H1 (cell line): ENCODE results near the gene ZNF24. TPM values are rescaled to one million over a fixed set of nuclear protein-coding genes. Genes with fewer than 3 reads are reported as not detected.

Experiments used
- CTCF ChIA-PET: fragments of 300-600 bp; sonication (Branson Sonifier 250); formaldehyde crosslinking; loops from one replicate; lab custom pipeline; 2021; ENCODE audit not compliant: partially characterized antibody; lab: Charles Lee
- POLR2A ChIA-PET: fragments of 300-600 bp; sonication (Branson Sonifier 250); formaldehyde crosslinking; loops from one replicate; lab custom pipeline; 2021; ENCODE audit warnings: inconsistent platforms; ENCODE audit not compliant: partially characterized antibody; lab: Charles Lee
- DNase-seq, 2 experiments: peaks; one replicate each; pipeline versions ENCODE4 v3.0.0 to v3.0.0-alpha.2; 2010 to 2022; ENCODE audit warnings: low spot score in 2 of 2, low read depth in 1 of 2, mixed read lengths in 1 of 2
- FAIRE-seq: peaks from 2 replicates; lab custom pipeline; 2011; peaks lifted over from hg19 to GRCh38; lab: Jason Lieb, UNC
- H2AFZ ChIP-seq: 2 replicates; pipeline ENCODE4 v1.8.1; 2012; ENCODE audit warnings: low read length, inconsistent platforms
- H2AK5ac ChIP-seq: 2 replicates; pipeline ENCODE4 v1.6.1; 2013; ENCODE audit warnings: low read depth, low read length
- H2BK120ac ChIP-seq: replicated peaks from 2 replicates; pipeline ENCODE3; 2013; ENCODE audit warnings: low read depth, low read length, inconsistent platforms
- H2BK12ac ChIP-seq: 2 replicates; pipeline ENCODE4 v1.6.1; 2013; ENCODE audit warnings: low read depth, low read length
- H2BK15ac ChIP-seq: 2 replicates; pipeline ENCODE4 v1.6.1; 2013; ENCODE audit warnings: low read length
- H2BK20ac ChIP-seq: 2 replicates; pipeline ENCODE4 v1.6.1; 2013; ENCODE audit warnings: low read length
- H2BK5ac ChIP-seq: 2 replicates; pipeline ENCODE4 v1.6.1; 2013; ENCODE audit warnings: low read depth, low read length
- H3K14ac ChIP-seq: 2 replicates; pipeline ENCODE4 v1.6.1; 2013; ENCODE audit warnings: inconsistent platforms; ENCODE audit not compliant: insufficient read length
- H3K18ac ChIP-seq: 2 replicates; pipeline ENCODE4 v1.6.1; 2013; ENCODE audit warnings: low read length; ENCODE audit errors: extremely low read depth
- H3K23ac ChIP-seq: 2 replicates; pipeline ENCODE4 v1.6.1; 2013; ENCODE audit warnings: inconsistent platforms; ENCODE audit not compliant: insufficient read length
- H3K23me2 ChIP-seq: 2 replicates; pipeline ENCODE4 v1.6.1; 2013; ENCODE audit warnings: low read depth, low read length
- H3K27ac ChIP-seq: 2 replicates; pipeline ENCODE4 v1.6.1; 2011; ENCODE audit warnings: low read depth, low read length, inconsistent platforms
- H3K27me3 ChIP-seq, 4 experiments: replicated peaks in 1 of 4; 1 replicate in 1 of 4; 2 replicates in 3 of 4; pipeline versions ENCODE4 v1.6.1 to v1.8.1; 2011 to 2013; ENCODE audit warnings: low read length in 3 of 4, mild to moderate bottlenecking in 3 of 4, inconsistent platforms in 2 of 4, mixed read lengths in 2 of 4, moderate library complexity in 1 of 4; ENCODE audit not compliant: control insufficient read depth in 3 of 4, insufficient read depth in 3 of 4; ENCODE audit errors: extremely low read depth in 1 of 4
- H3K36me3 ChIP-seq, 4 experiments: 2 replicates each; pipeline versions ENCODE4 v1.6.1 to v1.8.1; 2011 to 2013; ENCODE audit warnings: mild to moderate bottlenecking in 4 of 4, low read length in 3 of 4, moderate library complexity in 2 of 4, control low read depth in 1 of 4, inconsistent platforms in 1 of 4; ENCODE audit not compliant: insufficient read depth in 4 of 4, control insufficient read depth in 2 of 4
- H3K4ac ChIP-seq: replicated peaks from 2 replicates; pipeline ENCODE3; 2013; ENCODE audit warnings: low read length, low read depth, mixed read lengths, inconsistent platforms; ENCODE audit not compliant: insufficient read length
- H3K4me1 ChIP-seq, 4 experiments: replicated peaks in 1 of 4; 1 replicate in 1 of 4; 2 replicates in 3 of 4; pipeline versions ENCODE4 v1.6.1 to v1.8.1; 2011 to 2013; ENCODE audit warnings: low read length in 3 of 4, inconsistent platforms in 2 of 4, mixed read lengths in 1 of 4; ENCODE audit not compliant: insufficient read depth in 4 of 4, control insufficient read depth in 3 of 4
- H3K4me2 ChIP-seq, 2 experiments: 2 replicates each; pipeline versions ENCODE4 v1.6.1 to v1.8.1; 2011 to 2013; ENCODE audit warnings: low read depth in 2 of 2, low read length in 2 of 2, control low read depth in 1 of 2, inconsistent platforms in 1 of 2, mild to moderate bottlenecking in 1 of 2; ENCODE audit not compliant: insufficient read depth in 1 of 2
- H3K4me3 ChIP-seq, 4 experiments: fragments of 200-600, 300-600 bp in 1 of 4; sonication (generic), shearing (Covaris generic), sonication (Bioruptor Twin) in 1 of 4; 2 replicates each; pipeline versions ENCODE4 v1.5.1 to v1.8.1; 2011 to 2016; ENCODE audit warnings: low read length in 4 of 4, low read depth in 3 of 4, control low read depth in 2 of 4, inconsistent platforms in 2 of 4, mild to moderate bottlenecking in 2 of 4, mixed read lengths in 1 of 4, moderate library complexity in 1 of 4; ENCODE audit not compliant: insufficient read depth in 2 of 4; ENCODE audit errors: extremely low read depth in 1 of 4
- H3K56ac ChIP-seq: replicated peaks from 2 replicates; pipeline ENCODE3; 2013; ENCODE audit warnings: low read depth, mild to moderate bottlenecking, mixed read lengths, low read length, inconsistent platforms; ENCODE audit not compliant: insufficient read length
- H3K79me1 ChIP-seq: 2 replicates; pipeline ENCODE4 v1.6.1; 2013; ENCODE audit warnings: low read depth, low read length, control low read depth
- H3K79me2 ChIP-seq, 2 experiments: 2 replicates each; pipeline versions ENCODE4 v1.6.1 to v1.8.1; 2012 to 2013; ENCODE audit warnings: low read length in 2 of 2, mild to moderate bottlenecking in 2 of 2, inconsistent platforms in 1 of 2; ENCODE audit not compliant: insufficient read depth in 2 of 2, control insufficient read depth in 1 of 2
- H3K9ac ChIP-seq, 4 experiments: replicated peaks in 1 of 4; 1 replicate in 1 of 4; 2 replicates in 3 of 4; pipeline versions ENCODE4 v1.6.1 to v1.8.1; 2011 to 2013; ENCODE audit warnings: low read depth in 3 of 4, low read length in 3 of 4, control low read depth in 2 of 4, mild to moderate bottlenecking in 2 of 4, moderate library complexity in 2 of 4, inconsistent platforms in 1 of 4; ENCODE audit errors: extremely low read depth in 1 of 4
- H3K9me3 ChIP-seq, 2 experiments: 2 replicates each; pipeline versions ENCODE4 v1.6.1 to v1.8.1; 2012 to 2013; ENCODE audit warnings: mild to moderate bottlenecking in 2 of 2, moderate library complexity in 2 of 2, control low read depth in 1 of 2, inconsistent platforms in 1 of 2, low read depth in 1 of 2, low read length in 1 of 2, mixed read lengths in 1 of 2; ENCODE audit not compliant: insufficient read depth in 2 of 2
- H4K20me1 ChIP-seq, 2 experiments: replicated peaks in 1 of 2; 2 replicates each; pipeline versions ENCODE3 to v1.8.1; 2011 to 2013; ENCODE audit warnings: inconsistent platforms in 2 of 2, low read length in 2 of 2, mild to moderate bottlenecking in 1 of 2; ENCODE audit not compliant: insufficient read depth in 2 of 2, control insufficient read depth in 1 of 2
- H4K5ac ChIP-seq: 2 replicates; pipeline ENCODE4 v1.6.1; 2013; ENCODE audit warnings: low read length, low read depth, mixed read lengths, inconsistent platforms; ENCODE audit not compliant: insufficient read length
- H4K8ac ChIP-seq: 2 replicates; pipeline ENCODE4 v1.8.0; 2013; ENCODE audit warnings: mild to moderate bottlenecking, moderate library complexity, low read length, inconsistent platforms; ENCODE audit not compliant: insufficient read depth; ENCODE audit errors: extremely low read depth
- H4K91ac ChIP-seq: replicated peaks from 2 replicates; pipeline ENCODE3; 2013; ENCODE audit warnings: low read length, mixed read lengths, inconsistent platforms; ENCODE audit not compliant: insufficient read length
- ATF2 ChIP-seq: IDR thresholded peaks from 2 replicates; pipeline ENCODE4 v1.6.1; 2012; ENCODE audit warnings: low read length, inconsistent platforms
- BACH1 ChIP-seq: IDR thresholded peaks from 2 replicates; pipeline ENCODE4 v1.6.1; 2012; ENCODE audit warnings: low read length, improper control_type of control experiment
- CBX5 ChIP-seq: fragments of 300-800, 300-1000 bp; sonication (generic); IDR thresholded peaks from 2 replicates; pipeline ENCODE4 v1.7.1; 2016; ENCODE audit warnings: antibody characterized with exemption, low read length, low read depth
- FOSL1 ChIP-seq: IDR thresholded peaks from 2 replicates; pipeline ENCODE4 v1.6.1; 2011; ENCODE audit warnings: mild to moderate bottlenecking, low read depth, low read length, moderate library complexity; ENCODE audit not compliant: insufficient read depth
- PHF8 ChIP-seq: fragments of 200-600 bp; sonication (generic); conservative IDR thresholded peaks from 2 replicates; pipeline ENCODE4 v1.7.1; 2012; ENCODE audit warnings: low read depth, mild to moderate bottlenecking, inconsistent platforms, low read length, moderate library complexity
- RAD21 ChIP-seq, 2 experiments: IDR thresholded peaks in 1 of 2; conservative IDR thresholded peaks in 1 of 2; 2 replicates each; pipeline ENCODE4 v1.6.1; 2011; ENCODE audit warnings: low read depth in 2 of 2, low read length in 2 of 2, improper control_type of control experiment in 1 of 2, inconsistent platforms in 1 of 2, mild to moderate bottlenecking in 1 of 2, moderate library complexity in 1 of 2
- SIRT6 ChIP-seq: IDR thresholded peaks from one replicate; pipeline ENCODE4 v1.7.1; 2012; ENCODE audit warnings: low read length, inconsistent platforms
- SUZ12 ChIP-seq: fragments of 200-600 bp; sonication (generic); IDR thresholded peaks from 2 replicates; pipeline ENCODE4 v1.6.1; 2012; ENCODE audit warnings: mild to moderate bottlenecking, inconsistent platforms, low read length, moderate library complexity, mixed read lengths
- TBP ChIP-seq: IDR thresholded peaks from 2 replicates; pipeline ENCODE4 v1.6.1; 2011; ENCODE audit warnings: low read depth, low read length, improper control_type of control experiment
- TEAD4 ChIP-seq: IDR thresholded peaks from 2 replicates; pipeline ENCODE4 v1.6.1; 2012; ENCODE audit warnings: low read depth, low read length, inconsistent platforms, mixed read lengths
- WGBS, 2 experiments: shearing (Covaris generic) in 1 of 2; methylation state at CpG; one replicate each; pipeline versions ENCODE4 v1.1.6 to v1.1.7; 2013 to 2015; ENCODE audit warnings: low lambda C conversion rate in 2 of 2, mixed read lengths in 2 of 2, inconsistent platforms in 1 of 2, low coverage in 1 of 2, missing lambda C conversion rate in 1 of 2; ENCODE audit not compliant: insufficient replicate concordance in 2 of 2, insufficient coverage in 1 of 2, insufficient read length in 1 of 2; ENCODE audit errors: extremely low coverage in 1 of 2, missing lambda C conversion rate in 1 of 2; 5-methylcytosine and 5-hydroxymethylcytosine counted together
- polyA plus RNA-seq, 7 experiments: library from polyadenylated mRNA; depleted of rRNA in 3 of 7; stranded (reverse) in 5 of 7; unstranded in 2 of 7; fragments of >200 nt in 5 of 7; fragments of 200-250 nt in 2 of 7; gene quantifications; 1 replicate in 5 of 7; 2 replicates in 1 of 7; 4 replicates in 1 of 7; pipeline versions ENCODE4 v1.2.1 to v1.2.3, GENCODE V29; 2011 to 2013; ENCODE audit warnings: missing spikeins in 2 of 7, mixed read lengths in 2 of 7
- total RNA-seq: library from RNA; stranded (reverse); fragmentation: NEBNext Ultra II Directional; extraction: Animal tissue kit (Norgen Biotek cat#: 25700); gene quantifications from 2 replicates; pipeline ENCODE4 v1.2.1, GENCODE V29; 2021
- TF ChIP-seq, protein P1 (sequence below): IDR thresholded peaks from 2 replicates; pipeline ENCODE4 v1.6.1; 2011; ENCODE audit warnings: low read depth, mild to moderate bottlenecking, low read length; ENCODE audit not compliant: insufficient read depth

Gene ZNF24
- total and polyA plus RNA-seq, 2 of the 8 experiments (the other 6 are each of a cell fraction or from before 2014, with no cell fraction given), result 12.5 to 56.9 TPM

DNA sequence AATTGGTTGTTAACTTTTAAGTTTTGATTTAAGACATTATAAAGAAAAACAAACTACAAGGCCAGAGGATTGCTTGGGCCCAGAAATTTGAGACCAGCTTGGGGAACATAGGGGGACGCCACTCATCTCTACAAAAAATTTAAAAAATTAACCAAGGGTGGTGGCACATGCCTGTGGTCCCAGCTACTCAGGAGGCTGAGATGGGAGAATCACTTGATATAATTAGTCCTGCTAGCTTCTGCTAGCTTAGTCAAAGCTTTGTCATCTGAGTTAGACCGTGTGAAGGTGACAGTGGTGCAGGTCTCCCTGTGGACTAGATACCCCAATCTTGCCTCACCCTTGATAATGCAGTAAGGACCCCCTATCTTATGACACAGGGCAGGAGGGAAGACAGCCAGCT, 38.9 kb upstream of the ZNF24 start:
- no peak overlapping the region for H3K56ac ChIP-seq
- H3K79me2 ChIP-seq, result no peaks in the 10 kb centered on the region
- no peaks in the 10 kb centered on the region for H3K79me1 ChIP-seq
- no peaks in the 10 kb centered on the region for H3K36me3 ChIP-seq
- H3K14ac ChIP-seq, result no peak overlapping the region
- H2BK120ac ChIP-seq, result no peak overlapping the region
- peaks cover 0 to 8% of the 10 kb centered on the region in 2 experiments; a peak in 1 of 4 replicates for H3K9me3 ChIP-seq
- no peak overlapping the region for H4K5ac ChIP-seq
- no peak overlapping the region for H2AFZ ChIP-seq
- ChIA-PET CTCF (interaction anchor here (1.3 to 2.5 kb wide), 4 partner anchors 25 to 357 kb away, joined by 3 to 5 read pairs (median 4); no protein-coding TSS in a partner anchor), POLR2A (no interaction called here)
- no peak overlapping the region for H4K91ac ChIP-seq
- 87% methylated on average over 2 of the region's 2 CpGs; no CpG with 5 or more reads in 1 of the 2 experiments for WGBS, 2 experiments
- H3K4me1 ChIP-seq, result no peaks in the 10 kb centered on the region
- no peak overlapping the region for H2BK5ac ChIP-seq
- no peak overlapping the region for H3K4me2 ChIP-seq
- no peak overlapping the region for H2BK20ac ChIP-seq
- no peaks in the 10 kb centered on the region for H4K20me1 ChIP-seq
- H3K27me3 ChIP-seq, result peaks cover 0 to 5% (median 0%) of the 10 kb centered on the region in 4 experiments; a peak in 2 of 7 replicates
- H3K23me2 ChIP-seq, result no peaks in the 10 kb centered on the region
- H3K4ac ChIP-seq, result no peak overlapping the region
- H2AK5ac ChIP-seq, result no peak overlapping the region
- no peak overlapping the region for H3K23ac ChIP-seq
- H3K9ac ChIP-seq, result no peak overlapping the region
- H3K18ac ChIP-seq, result no peak overlapping the region
- DNase-seq (no peak), FAIRE-seq (no peak)
- no peak overlapping the region for H4K8ac ChIP-seq
- H3K27ac ChIP-seq, result no peak overlapping the region
- H2BK15ac ChIP-seq, result 0 out of 2 replicates have a peak overlapping the region, but pooled peaks have one; percentile 21
- no peak overlapping the region for H2BK12ac ChIP-seq
- no peak overlapping the region for H3K4me3 ChIP-seq
- TF ChIP-seq PHF8, result no peak
- no peak for TF ChIP-seq CBX5
- no peak for TF ChIP-seq TEAD4
- no peak for TF ChIP-seq BACH1
- TF ChIP-seq TBP, result no peak
- TF ChIP-seq, protein P1, sequence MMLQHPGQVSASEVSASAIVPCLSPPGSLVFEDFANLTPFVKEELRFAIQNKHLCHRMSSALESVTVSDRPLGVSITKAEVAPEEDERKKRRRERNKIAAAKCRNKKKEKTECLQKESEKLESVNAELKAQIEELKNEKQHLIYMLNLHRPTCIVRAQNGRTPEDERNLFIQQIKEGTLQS, result no peak
- TF ChIP-seq RAD21 (IDR thresholded peaks at IDR 0.05 in 1 of 2, conservative IDR thresholded peaks at IDR 0.05 in 1 of 2; ENCODE audit: low read depth in 2 of 2, low read length in 2 of 2), result no peak
- TF ChIP-seq ATF2, result no peak
- TF ChIP-seq SIRT6, result no peak
- TF ChIP-seq FOSL1, result no peak
- TF ChIP-seq SUZ12, result no peak
